Tibial nerve (tissue), 4 donors: ENCODE data around the gene EFCAB6.

Source experiments
- EP300 ChIP-seq, 2 donors: sonication (generic); formaldehyde crosslinking; IDR thresholded peaks; one replicate each; pipeline ENCODE4 v1.6.1; 2017; ENCODE audit warnings: antibody characterized with exemption in 2 of 2, mild to moderate bottlenecking in 1 of 2
- POLR2A ChIP-seq, 2 donors: fragments of 450-650 bp; IDR thresholded peaks; one replicate each; pipeline ENCODE4 v1.6.1; 2017; ENCODE audit warnings: antibody characterized with exemption in 2 of 2, mild to moderate bottlenecking in 2 of 2, moderate library complexity in 2 of 2
- TF ChIP-seq, protein P1 (sequence below), 5 experiments: fragments of 200-600 bp in 3 of 5; fragments of 450-650 bp in 2 of 5; sonication (generic) in 3 of 5; IDR thresholded peaks; one replicate each; pipeline ENCODE4 v1.5.1; 2016 to 2019; ENCODE audit warnings: antibody characterized with exemption in 5 of 5, mild to moderate bottlenecking in 3 of 5, moderate library complexity in 2 of 5

DNA sequence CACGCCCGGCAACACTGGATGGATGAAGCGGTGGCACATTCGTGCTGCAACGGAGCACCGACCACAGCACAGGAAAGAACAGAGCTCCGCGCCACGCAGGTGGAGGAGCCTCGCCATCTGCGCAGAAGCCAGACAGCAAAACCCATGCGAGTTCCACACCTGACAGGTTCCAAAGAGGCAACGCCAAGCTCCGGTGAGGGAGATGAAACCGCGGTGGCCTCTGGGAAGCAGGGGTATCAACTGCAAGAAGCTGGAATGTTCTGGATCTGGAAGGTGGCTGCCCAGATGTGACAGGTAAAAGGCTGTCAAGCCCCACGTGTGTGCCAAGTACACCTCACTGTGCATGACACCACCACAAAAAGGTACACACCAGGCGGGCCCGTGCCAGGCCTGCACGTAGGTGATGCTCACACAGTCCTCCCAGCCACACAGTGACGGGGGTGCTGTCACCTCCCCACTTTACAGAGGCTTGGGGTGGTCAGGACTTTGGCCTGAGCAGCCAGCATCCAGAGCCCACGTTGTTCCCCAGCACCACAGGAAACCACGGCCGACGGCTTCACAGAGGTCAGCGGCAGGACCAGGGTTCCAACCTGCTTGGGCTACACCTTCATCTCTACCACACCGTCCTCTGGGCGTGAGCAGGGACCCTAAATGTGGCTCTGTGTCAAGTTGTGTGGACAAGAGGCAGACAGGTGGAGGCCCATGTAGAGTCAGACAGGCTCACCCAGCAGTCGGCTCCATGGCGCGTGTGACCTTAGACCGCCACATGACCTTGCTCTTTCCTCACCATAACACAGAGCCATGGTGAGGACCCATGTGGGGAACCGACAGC is 19.7 kb upstream of the EFCAB6 start:
- TF ChIP-seq, protein P1, sequence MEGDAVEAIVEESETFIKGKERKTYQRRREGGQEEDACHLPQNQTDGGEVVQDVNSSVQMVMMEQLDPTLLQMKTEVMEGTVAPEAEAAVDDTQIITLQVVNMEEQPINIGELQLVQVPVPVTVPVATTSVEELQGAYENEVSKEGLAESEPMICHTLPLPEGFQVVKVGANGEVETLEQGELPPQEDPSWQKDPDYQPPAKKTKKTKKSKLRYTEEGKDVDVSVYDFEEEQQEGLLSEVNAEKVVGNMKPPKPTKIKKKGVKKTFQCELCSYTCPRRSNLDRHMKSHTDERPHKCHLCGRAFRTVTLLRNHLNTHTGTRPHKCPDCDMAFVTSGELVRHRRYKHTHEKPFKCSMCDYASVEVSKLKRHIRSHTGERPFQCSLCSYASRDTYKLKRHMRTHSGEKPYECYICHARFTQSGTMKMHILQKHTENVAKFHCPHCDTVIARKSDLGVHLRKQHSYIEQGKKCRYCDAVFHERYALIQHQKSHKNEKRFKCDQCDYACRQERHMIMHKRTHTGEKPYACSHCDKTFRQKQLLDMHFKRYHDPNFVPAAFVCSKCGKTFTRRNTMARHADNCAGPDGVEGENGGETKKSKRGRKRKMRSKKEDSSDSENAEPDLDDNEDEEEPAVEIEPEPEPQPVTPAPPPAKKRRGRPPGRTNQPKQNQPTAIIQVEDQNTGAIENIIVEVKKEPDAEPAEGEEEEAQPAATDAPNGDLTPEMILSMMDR (IDR thresholded peaks at IDR 0.05) = no peak
- TF ChIP-seq POLR2A (IDR thresholded peaks at IDR 0.05) (no peak), EP300 (IDR thresholded peaks at IDR 0.05) (no peak)
